HG02973 (cell line): ENCODE measurements around the gene MTM1.
A peak's percentile ranks its signal among the peaks of the same experiment; 100 is the strongest.

ENCODE experiments used
- ATAC-seq: cut with Tn5 transposase; IDR thresholded peaks from one replicate; pipeline ENCODE4 v1.9.1; 2021; ENCODE audit warnings: moderate library complexity; ENCODE audit not compliant: unreplicated experiment

The MTM1 gene

DNA sequence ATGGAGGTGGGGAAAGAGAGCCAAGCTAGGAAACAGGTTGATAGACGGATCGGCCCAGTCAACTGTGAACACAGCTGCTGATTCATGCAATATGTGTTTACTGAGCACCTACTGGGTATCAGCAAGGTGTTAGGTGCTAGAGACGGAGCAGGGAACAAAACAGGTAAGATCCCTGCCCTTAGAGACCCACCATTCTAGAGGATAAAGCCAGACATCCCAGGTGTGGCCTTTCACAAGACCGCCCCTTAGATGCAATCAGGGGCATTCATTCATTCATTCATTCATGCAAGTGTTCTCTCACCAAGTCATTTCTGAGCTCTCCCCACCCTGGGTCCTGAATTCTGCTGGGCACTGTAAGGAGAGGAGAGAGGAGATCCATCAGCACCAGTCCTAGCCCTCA, 20.2 kb upstream of the MTM1 start:
- no peak for ATAC-seq

DNA sequence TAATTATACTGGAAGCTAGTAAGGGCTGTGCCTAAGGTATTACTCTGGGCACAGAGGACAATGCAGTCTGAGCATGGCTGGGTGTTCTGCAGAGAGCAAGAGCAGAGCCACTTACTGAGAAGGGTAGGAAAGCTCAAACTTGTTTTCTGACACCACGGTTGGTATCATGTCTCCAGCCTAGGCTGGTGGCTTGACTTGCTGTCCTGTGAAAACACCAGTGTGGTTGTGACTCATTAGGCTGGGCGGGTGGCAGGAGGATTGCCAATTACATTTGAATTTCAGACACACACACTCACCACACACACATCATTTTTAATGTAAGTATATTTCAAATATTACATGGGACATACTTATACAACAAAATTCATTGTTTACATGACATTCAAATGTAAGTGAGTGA, 19.7 kb upstream of the MTM1 start:
- no peak for ATAC-seq

DNA sequence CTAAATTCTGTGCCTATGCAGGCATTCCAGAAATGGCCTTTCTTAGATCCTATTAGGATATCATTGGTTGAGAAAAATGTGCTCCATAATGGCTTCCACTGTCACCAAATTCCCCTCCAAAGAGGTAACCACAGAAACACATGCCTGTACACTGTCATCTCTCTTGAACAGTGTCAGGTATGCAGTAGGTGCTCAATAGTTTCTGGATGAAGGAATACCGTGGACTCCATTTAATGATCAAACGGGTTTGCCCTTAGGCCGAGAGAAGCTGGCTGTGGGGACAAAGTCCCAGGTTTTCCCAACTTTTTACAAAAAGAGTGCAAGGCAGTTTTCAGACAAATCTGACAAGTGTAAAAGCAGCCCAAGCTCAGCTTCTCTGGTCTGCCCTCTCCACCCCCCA, 16.5 kb upstream of the MTM1 start:
- ATAC-seq, result no peak

DNA sequence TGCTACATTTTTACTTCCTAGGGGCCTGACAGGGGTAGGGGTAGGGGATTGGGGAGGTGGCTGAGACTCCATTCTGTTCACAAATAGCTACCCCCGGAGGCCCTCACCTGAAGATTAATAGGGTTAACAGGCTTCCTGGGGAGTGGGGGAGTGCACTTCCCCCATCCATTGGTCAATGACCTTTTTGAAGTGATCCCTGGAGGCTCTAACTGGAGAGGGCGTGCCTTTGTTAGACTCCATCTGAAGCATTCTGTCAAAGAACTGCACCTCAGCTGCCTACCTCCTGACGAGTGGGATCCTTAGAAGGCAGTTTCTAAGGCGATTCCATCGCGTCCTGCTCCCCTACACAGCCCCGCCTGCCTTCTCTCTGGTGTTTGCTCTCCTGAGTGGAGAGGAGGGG, 10.0 kb upstream of the MTM1 start:
- ATAC-seq, result no peak

DNA sequence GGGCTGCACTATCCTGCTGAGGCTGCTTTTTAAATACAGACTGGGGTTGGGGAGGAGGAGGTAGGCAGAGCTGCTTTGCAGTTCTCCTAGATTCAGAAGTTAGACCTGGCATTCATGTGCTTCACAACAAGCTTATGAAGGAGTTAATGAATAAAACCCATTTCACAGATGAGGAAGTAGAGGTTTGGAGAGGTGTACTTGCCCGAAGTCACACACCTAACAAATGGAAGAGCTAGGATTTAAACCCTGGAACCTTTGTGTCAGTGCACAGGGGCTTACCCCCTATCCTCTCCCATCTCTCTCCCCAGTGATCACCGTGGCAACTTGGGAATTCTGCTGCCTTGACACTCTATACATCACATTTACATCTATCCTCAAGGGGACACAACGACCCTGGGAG, 3.6 kb upstream of the MTM1 start:
- no peak for ATAC-seq

DNA sequence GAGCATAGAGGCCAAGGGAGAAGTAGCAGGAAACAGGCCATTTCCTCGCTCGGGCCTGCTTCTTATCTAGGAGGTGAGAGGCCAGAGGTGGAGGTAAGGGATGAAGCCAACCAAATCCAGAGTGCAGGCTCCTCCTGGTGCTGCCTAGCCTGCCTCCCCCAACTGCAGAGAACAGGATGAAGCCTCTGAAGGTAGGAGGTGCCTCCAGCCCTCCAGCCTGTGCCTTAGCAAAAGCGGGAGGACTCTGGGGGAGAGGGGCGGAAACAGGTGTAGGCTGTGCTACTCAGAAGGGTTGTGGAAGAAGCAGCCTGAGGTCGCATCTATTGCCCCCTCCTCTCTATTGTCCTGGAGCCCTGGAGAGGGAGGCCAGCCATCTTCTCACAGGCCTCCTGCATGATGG, 2.9 kb upstream of the MTM1 start:
- ATAC-seq, result no peak

DNA sequence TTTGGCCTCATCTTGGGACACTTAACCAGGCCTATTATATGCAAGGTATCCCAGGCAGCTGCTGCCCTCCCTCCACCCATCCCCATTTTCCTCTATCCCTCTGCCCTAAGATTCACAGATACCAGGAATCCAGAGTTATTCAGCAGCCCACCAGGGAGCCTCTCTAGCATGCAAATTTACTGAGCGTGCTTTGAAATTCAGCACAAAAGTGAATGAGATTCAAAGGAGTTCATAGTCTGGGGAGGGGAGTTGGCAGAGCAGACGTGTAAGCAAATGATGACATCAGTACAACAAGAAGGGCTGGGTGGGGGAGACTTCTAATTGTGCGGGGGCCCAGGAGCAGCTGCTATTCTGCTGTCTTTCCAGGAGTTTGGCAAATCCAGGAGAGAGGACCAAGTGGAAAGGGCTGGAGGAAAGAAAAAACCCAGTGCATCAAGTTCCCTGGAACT, 1.7 kb upstream of the MTM1 start:
- ATAC-seq, result no peak

DNA sequence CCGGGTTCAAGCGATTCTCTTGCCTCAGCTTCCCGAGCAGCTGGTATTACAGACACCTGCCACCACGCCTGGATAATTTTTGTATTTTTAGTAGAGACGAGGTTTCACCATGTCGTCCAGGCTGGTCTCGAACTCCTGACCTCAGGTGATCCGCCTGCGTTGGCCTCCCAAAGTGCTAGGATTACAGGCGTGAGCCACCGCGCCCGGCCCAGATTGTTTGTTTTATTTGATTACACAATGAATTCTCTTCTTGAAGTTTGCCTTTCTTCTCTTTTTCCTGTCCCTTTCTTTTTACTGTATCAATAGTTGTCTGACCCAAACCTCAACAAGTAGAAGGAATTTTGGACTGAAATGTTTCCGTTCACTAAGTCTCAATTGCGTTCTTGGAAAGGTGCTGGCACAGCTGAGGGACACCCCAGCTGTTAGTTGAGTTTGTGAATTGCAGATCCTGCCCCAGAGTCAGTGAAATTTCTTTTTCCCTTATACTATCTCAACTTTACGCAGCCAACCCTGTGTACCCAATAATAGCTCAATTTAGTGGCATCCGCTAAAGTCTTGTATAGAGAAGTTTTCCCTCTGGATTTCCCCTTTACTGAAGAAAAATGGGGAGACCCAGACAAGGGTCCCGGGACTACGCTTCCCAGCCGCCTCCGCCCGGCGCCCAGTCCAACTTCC, 639 bp upstream of the MTM1 start:
- no peak for ATAC-seq

DNA sequence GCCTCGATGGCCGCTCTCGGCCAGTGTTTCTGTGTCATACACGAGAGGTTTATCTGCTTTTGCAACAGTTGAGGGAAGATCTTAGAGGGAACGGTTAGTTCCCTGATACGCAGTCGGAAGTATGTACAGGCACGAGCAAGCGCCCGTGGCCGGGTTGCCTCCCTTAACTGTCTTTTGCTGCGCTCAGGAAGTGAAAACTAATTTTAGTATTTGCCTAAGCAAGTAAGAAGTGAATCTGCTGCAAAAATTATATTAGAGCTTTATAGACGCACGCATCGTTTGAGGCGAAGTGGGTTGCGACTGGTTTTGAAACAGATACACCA, 695 bp downstream of the MTM1 start:
- ATAC-seq, result peak; percentile 28

DNA sequence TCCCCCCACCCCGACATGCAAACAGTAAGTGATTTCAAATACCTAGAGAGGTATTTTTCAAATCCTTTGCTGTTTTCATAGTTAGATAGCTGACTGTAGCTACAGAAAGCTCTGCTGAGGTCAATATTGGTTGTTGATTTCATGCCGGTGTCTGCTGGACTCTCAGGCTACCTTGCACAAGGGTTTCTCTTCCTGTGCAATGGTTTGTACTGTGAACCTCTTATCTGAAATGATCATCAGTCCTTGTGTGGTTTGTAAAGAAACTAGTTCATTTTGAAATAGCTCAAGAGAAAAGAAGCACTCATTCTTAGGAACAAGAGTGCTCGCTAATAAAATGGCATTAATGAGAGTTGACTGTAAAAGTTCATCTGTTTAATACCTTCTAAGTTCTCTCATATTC, 2.1 kb downstream of the MTM1 start:
- no peak for ATAC-seq

DNA sequence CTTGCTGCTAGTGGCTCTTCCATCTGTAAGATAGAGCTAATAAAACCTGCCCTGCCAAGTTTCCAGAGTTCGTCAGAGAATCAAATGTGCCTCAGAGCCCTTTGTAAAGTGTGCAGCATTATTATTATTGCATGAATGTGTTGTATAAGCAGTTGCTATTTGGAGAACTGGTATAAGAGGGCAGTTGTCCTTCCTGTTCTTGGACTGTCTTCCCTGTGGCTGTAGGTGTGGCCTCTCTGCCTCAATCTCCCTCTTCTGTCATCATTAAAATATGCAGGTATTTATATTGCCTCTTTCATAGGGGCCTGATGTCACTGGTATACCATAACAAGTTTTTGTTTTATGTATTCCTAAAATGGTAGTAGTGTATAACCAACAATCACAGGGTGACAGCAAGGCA, 3.8 kb downstream of the MTM1 start:
- no peak for ATAC-seq

DNA sequence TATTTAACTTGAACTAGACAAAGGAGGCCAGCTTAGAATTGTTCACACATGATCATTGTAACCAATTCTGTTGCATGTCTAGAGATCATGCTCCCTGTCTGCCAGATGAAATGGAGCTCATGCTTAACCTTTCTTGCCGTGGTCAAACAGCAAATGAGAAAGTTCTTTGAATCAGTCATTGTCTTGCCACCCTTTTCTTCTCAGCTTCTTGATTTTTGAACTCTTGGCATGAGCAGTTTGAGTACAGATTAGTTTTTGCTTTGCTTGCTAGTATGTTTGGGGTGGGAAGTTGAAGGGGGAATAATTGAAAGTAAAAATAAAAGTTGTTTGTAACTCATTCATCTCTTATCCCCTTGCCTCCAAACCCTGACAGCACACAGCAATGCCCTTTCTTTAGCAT, 4.7 kb downstream of the MTM1 start:
- no peak for ATAC-seq

DNA sequence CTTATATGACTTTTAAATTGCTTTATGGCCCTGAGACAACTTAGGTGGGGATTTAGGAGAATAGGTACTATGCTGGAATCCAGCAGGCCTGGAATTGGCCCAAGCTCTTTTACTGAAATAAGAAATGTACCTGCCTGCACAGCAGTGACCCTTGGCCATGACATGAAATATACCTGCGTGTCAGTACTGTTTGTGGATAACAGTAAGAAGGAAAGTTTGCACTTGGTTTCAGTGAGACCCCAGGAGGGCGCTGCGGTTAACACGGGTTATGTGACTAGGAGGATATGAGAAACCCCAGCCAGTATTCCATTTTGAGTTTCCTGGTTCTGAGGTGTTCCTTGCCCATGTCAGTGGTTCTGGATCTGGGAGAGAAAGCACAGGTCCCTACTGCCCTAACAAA, 5.3 kb downstream of the MTM1 start:
- no peak for ATAC-seq

DNA sequence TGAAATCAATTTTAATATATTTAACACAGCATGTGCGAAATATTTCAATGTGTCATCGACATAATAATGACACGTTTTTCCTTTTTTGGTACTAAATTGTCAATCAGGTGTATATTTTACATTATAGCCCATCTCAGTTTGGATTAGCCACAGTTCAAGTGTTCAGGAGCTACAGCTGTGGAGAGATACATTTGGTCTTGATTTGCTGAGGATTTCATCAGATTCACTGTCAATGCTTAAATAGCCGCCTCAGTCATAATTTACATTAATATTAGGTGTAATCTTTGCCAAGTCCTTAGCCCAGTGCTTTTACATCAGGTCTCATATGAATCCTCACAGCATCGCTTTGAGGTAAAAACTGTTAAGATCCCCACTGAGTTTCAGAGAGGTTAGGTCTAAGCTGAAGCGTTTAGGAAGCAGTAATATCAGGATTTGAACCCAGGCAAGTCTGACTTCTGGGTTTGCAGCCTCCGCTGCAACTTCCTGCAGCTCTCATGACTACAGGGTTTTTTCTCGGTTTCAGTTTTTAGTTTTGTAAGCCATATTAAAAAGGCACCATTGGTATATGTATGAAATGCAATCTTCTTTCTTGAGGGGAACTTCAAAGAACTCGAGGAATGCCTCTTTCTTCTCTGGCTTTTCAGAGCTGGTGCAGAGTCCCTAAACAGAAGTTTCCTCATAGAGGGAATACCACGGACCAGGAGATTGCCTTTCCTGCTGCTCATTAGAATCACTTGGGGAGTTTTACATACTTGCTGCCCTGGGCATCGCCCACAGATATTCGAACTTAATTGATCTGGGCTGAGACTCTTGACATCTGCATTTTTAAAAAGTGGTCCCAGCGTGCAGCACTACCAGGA, 6.4 kb downstream of the MTM1 start:
- peak; percentile 50 for ATAC-seq

DNA sequence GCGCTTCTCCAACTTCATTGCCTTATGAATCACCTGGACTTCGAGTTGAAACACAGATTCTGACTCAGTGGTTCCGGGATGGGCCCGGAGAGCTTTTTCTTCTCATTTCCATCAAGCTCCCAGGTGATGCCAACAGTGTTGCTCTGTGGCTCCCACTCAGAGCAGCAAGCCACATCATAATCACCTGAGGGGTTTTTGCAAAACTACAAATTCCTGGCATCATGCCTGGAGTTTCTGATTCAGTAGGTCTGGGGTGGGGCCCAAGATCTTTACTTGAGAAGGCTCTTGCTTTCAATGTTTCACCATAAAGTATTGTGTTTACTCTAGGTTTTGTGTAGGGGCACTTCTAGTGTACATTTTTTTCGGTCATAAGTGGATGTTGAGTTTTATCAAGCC, 7.0 kb downstream of the MTM1 start:
- peak; percentile 20 for ATAC-seq

DNA sequence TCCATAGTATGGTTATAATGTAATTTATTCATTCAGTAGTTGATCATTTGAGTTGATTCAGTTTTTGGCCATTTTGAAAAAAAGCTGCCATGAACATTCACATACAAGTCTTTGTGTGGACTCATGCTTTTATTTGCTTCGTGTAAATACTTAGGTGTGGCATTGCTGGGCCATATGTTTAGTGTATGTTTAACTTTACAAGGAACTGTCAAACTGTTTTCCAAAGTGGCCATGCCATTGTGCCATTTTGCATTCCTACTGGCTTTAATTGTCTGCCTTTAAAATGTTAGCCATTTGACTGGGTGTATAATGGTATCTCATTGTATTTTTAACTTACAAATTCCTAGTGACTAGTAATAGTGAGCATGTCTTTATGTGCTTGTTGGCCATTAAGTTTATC, 8.8 kb downstream of the MTM1 start:
- no peak for ATAC-seq

DNA sequence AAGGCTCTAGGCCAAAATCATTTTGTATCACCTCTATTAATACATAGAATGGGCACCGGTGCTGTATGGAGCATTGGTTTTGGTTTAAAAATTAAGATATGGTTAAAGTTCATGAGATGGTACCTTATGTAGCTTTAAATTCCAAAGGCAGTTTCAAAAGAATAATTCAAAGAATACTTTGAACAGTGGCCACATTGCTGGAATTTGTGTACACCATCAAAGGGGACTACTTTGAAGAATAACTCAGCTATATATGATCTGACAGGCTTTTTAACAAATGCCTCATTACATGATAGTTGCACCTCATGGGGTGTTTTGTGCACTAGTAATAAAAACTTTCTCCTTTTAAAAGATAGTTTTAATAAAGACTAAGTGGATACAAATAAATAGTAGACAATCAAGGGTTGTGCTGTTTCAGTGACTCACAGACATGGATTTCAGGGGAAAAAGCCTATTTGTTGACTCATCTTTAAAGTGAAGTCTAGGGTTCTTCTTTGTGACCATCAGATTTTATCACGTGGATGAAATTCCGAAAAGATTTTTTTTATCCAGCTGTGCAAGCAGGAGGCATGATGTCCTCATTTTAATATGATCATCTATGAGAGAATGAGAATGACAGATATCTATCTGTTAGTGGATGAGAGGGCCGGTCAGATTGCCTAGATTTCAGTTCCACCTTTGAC, 12.8 kb downstream of the MTM1 start:
- ATAC-seq, result no peak

DNA sequence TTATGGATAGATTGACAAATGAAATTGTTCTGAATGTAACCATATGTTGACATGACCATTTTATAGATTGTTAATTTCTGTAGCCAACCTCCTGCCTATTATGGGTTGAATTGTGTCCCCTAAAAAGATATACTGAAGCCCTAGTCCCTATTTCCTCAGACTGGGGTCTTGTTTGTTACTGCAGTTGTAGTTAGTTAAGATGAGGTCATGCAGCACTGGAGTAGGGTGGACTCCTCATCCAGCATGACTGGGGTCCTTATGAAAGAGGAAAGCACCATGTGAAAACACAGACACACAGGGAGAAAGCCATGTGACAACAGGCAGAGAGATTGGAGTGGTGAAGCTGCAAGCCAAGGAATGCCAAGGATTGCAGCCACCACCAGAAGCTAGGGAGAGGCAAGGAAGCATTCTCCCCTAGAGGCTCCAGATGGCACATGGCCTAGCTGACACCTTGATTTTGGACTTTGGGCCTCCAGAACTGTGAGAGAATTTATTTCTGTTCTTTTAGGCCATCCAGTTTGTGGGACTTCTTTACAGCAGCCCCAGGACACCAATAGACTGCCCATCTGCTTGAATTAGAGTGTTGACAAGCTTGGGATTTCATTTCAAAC, 14.0 kb downstream of the MTM1 start:
- no peak for ATAC-seq

DNA sequence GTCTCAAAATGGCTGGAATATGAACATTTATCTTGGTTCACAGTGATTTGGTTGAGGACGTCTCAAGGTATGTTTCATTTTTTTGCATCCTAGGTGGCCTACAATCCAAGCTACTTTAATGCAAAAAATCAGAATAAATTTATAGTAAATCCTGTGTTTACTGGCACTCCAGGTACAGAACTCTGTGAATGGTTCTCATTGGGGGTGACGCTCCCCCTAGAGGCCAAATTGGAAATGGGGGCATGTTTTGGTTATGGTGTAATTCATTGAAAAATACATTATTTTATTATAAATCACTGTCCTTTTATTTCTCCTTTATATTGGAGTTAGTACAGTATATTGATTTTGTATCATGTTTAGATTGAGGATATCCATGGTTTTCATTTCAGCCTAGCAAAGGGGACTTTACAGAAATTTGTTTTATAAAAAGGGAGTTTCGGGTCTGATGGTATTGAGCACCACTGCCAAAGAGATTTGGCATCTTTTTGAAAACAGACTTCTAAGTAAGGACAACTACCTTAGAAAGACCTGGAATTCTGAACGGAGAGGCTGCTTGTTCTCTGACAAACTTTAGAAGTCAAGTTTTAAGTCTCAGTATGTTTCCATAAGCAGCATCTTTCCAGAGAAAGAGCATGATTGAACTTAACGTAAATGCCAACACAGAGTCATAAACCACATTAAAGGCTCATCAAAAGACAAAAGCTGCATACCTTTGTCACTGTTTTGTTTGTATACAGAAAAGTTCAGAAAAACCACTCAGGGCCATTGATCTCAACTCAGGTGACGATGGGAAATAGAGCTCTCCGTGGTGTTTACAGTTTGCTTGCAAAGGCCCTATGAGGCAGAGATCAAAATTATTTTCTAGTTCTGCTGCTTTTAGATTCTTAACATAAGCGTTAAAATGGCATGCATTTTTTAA, 19.4 kb downstream of the MTM1 start:
- ATAC-seq, result no peak

DNA sequence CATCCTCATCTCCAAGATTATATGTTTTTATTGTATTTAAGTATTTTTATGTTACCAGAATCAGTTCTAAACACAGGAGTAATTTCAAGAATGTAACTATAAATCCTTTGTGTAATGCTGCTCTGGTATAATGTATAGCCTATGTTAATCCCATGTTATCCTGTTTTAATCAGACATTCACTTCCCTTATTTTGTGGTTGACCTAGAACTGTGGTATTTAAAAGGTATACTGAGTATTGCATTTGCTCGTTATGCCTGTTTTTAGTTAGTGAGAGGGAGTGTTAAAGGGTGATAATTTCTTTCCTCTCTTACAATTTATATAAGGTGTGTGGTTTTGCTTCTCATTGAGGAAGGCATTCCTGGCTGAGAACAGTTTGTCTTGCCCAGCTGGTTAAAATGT, 26.2 kb downstream of the MTM1 start:
- no peak for ATAC-seq

DNA sequence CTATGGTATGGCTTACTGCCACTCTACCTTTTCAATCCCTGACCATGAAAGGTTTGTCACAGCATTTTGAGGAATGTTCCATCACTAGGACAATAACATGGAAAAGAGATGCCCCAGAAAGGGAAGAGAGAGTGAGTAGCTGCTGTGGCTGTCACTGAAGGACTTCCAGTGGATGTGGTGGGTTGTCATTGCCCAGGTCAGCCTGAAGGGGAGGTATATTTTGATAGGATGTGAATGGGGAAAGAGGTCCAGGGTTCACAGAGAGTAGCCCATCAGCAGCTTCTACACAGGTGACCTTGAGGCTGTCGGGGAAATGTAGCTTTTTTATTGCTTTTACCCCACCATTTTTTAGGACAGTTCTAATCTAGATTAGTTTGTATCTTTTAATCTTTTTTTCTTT, 30.8 kb downstream of the MTM1 start:
- ATAC-seq, result no peak
